Osteocyte (in vitro differentiated cells): ENCODE measurements around the gene KAT7. TPM values are rescaled to one million over a fixed set of nuclear protein-coding genes. Genes with fewer than 3 reads are reported as not detected.

Experiments
- DNase-seq: peaks from one replicate; pipeline ENCODE4 v3.0.0; 2021; ENCODE audit warnings: mixed read lengths; ENCODE audit not compliant: unreplicated experiment; ENCODE audit errors: extremely low spot score
- H3K27ac Mint-ChIP-seq: one replicate; pipeline ENCODE4 v1.8.0; 2021; ENCODE audit warnings: mild to moderate bottlenecking, mixed read lengths; ENCODE audit not compliant: unreplicated experiment
- H3K27me3 Mint-ChIP-seq: one replicate; pipeline ENCODE4 v1.8.0; 2021; ENCODE audit warnings: mixed read lengths; ENCODE audit not compliant: unreplicated experiment
- H3K36me3 Mint-ChIP-seq: one replicate; pipeline ENCODE4 v1.8.0; 2021; ENCODE audit warnings: mixed read lengths; ENCODE audit not compliant: unreplicated experiment
- H3K4me1 Mint-ChIP-seq: one replicate; pipeline ENCODE4 v1.8.0; 2021; ENCODE audit warnings: mixed read lengths; ENCODE audit not compliant: unreplicated experiment
- H3K4me3 Mint-ChIP-seq: one replicate; pipeline ENCODE4 v1.8.0; 2021; ENCODE audit warnings: mild to moderate bottlenecking, moderate library complexity, mixed read lengths; ENCODE audit not compliant: unreplicated experiment
- H3K9me3 Mint-ChIP-seq: one replicate; pipeline ENCODE4 v1.8.0; 2021; ENCODE audit warnings: mixed read lengths; ENCODE audit not compliant: unreplicated experiment
- CTCF ChIP-seq: fragments of 200-600 bp; sonication (generic); IDR thresholded peaks from 2 replicates; pipeline ENCODE4 v1.5.0; 2021; ENCODE audit warnings: antibody characterized with exemption, mild to moderate bottlenecking, moderate library complexity
- total RNA-seq: library from RNA; stranded (reverse); gene quantifications from 2 replicates; pipeline ENCODE4 v1.2.1, GENCODE V29; 2021

Gene KAT7
- total RNA-seq, 1 donor from 2014 or later: 50.5 TPM

GRCh38 chr17:49845321-49845720 is 56.8 kb downstream of the KAT7 start:
- H3K27ac Mint-ChIP-seq: no peak overlapping the region
- no peaks in the 10 kb centered on the region for H3K9me3 Mint-ChIP-seq
- DNase-seq: no peak
- H3K4me3 Mint-ChIP-seq: no peak overlapping the region
- H3K4me1 Mint-ChIP-seq: peaks cover 5% of the 10 kb centered on the region
- H3K27me3 Mint-ChIP-seq: no peaks in the 10 kb centered on the region
- no peak for TF ChIP-seq CTCF
- H3K36me3 Mint-ChIP-seq: peaks cover 4% of the 10 kb centered on the region

GRCh38 chr17:49846938-49847712 is 58.6 kb downstream of the KAT7 start:
- DNase-seq: no peak
- peaks cover 4% of the 10 kb centered on the region for H3K36me3 Mint-ChIP-seq
- H3K9me3 Mint-ChIP-seq: no peaks in the 10 kb centered on the region
- no peak overlapping the region for H3K27ac Mint-ChIP-seq
- H3K4me1 Mint-ChIP-seq: peaks cover 13% of the 10 kb centered on the region
- no peak for TF ChIP-seq CTCF
- no peak overlapping the region for H3K4me3 Mint-ChIP-seq
- H3K27me3 Mint-ChIP-seq: no peaks in the 10 kb centered on the region

- Mint-ChIP-seq H3K36me3 (no peaks in the 10 kb centered on the region), H3K4me1 (peaks cover 13% of the 10 kb centered on the region), H3K27me3 (no peaks in the 10 kb centered on the region), H3K9me3 (no peaks in the 10 kb centered on the region), H3K4me3 (no peak within 1 kb of the TSS), H3K27ac (no peak within 1 kb of the TSS)
- no peak for TF ChIP-seq CTCF
- DNase-seq: no peak
Measured at GRCh38 chr17:49848019-49848473, 59.6 kb downstream of the KAT7 start, which contains the start of gene TAC4. Gene TAC4 (minus strand): TSS chr17:49848069. CDS start chr17:49848017, 52 bp downstream.

- H3K36me3 Mint-ChIP-seq: no peaks in the 10 kb centered on the region
- no peak for TF ChIP-seq CTCF
- H3K4me1 Mint-ChIP-seq: peaks cover 13% of the 10 kb centered on the region
- peaks cover 5% of the 10 kb centered on the region for H3K27me3 Mint-ChIP-seq
- H3K4me3 Mint-ChIP-seq: no peak overlapping the region
- DNase-seq: no peak
- H3K27ac Mint-ChIP-seq: no peak overlapping the region
- H3K9me3 Mint-ChIP-seq: no peaks in the 10 kb centered on the region
Measured at GRCh38 chr17:49848739-49849138, 60.3 kb downstream of the KAT7 start.

- H3K4me3 Mint-ChIP-seq: peak overlapping the region; percentile 80
- H3K36me3 Mint-ChIP-seq: no peaks in the 10 kb centered on the region
- no peak overlapping the region for H3K27ac Mint-ChIP-seq
- no peak for DNase-seq
- no peak for TF ChIP-seq CTCF
- peaks cover 17% of the 10 kb centered on the region for H3K27me3 Mint-ChIP-seq
- H3K9me3 Mint-ChIP-seq: no peaks in the 10 kb centered on the region
- peaks cover 11% of the 10 kb centered on the region for H3K4me1 Mint-ChIP-seq
Measured at GRCh38 chr17:49850218-49850610, 61.7 kb downstream of the KAT7 start.
